PC-9 (cell line): ENCODE data around the gene PHF20. TPM values are rescaled to one million over a fixed set of nuclear protein-coding genes. Genes with fewer than 3 reads are reported as not detected.

Experiments
- BruUV-seq: library from RNA; stranded (reverse); fragments of 400-500 nt; replicated peaks from 2 replicates; lab custom pipeline; 2021; lab: Mats Ljungman, UMichigan
- CTCF ChIA-PET: fragments of 300-600 bp; sonication (Branson Sonifier 250); formaldehyde crosslinking; loops from one replicate; lab custom pipeline; 2022; ENCODE audit warnings: antibody characterized with exemption; lab: Charles Lee
- POLR2A ChIA-PET: fragments of 300-600 bp; sonication (Branson Sonifier 250); formaldehyde crosslinking; loops from one replicate; lab custom pipeline; 2022; ENCODE audit warnings: antibody characterized with exemption; ENCODE audit not compliant: unreplicated experiment; lab: Charles Lee
- DNase-seq, 2 experiments: peaks; one replicate each; pipeline versions ENCODE4 v3.0.0 to v3.0.0-alpha.2; 2015 to 2022; ENCODE audit warnings: mixed read lengths in 1 of 2
- H2AFZ ChIP-seq: fragments of 200-600 bp; sonication (generic); 2 replicates; pipeline ENCODE4 v1.8.1; 2017; ENCODE audit warnings: antibody characterized with exemption
- H3F3A ChIP-seq: fragments of 200-600 bp; sonication (generic); 2 replicates; pipeline ENCODE4 v1.8.1; 2017; ENCODE audit warnings: antibody characterized with exemption, mild to moderate bottlenecking, low read depth; ENCODE audit not compliant: insufficient read depth
- H3K27ac ChIP-seq: fragments of 200-600 bp; sonication (generic); 2 replicates; pipeline ENCODE4 v1.6.1; 2016; ENCODE audit warnings: mixed run types
- H3K27me3 ChIP-seq: fragments of 200-600 bp; sonication (generic); 2 replicates; pipeline ENCODE4 v1.6.1; 2016; ENCODE audit warnings: low read depth, mixed run types; ENCODE audit not compliant: insufficient read depth
- H3K36me3 ChIP-seq: fragments of 200-600 bp; sonication (generic); 2 replicates; pipeline ENCODE4 v1.6.1; 2016; ENCODE audit warnings: low read depth, mixed run types
- H3K4me1 ChIP-seq: fragments of 200-600 bp; sonication (generic); replicated peaks from 2 replicates; pipeline ENCODE4 v1.6.1; 2016; ENCODE audit warnings: mixed run types; ENCODE audit not compliant: insufficient read depth
- H3K4me2 ChIP-seq: fragments of 200-600 bp; sonication (generic); 2 replicates; pipeline ENCODE4 v1.6.1; 2017; ENCODE audit warnings: mixed run types
- H3K4me3 ChIP-seq: fragments of 200-600 bp; sonication (generic); 2 replicates; pipeline ENCODE4 v1.6.1; 2016; ENCODE audit warnings: mixed run types
- H3K79me2 ChIP-seq: fragments of 200-600 bp; sonication (generic); 2 replicates; pipeline ENCODE4 v1.6.1; 2017; ENCODE audit warnings: low read depth, mixed run types
- H3K9me2 ChIP-seq: fragments of 200-600 bp; sonication (generic); 2 replicates; pipeline ENCODE4 v1.8.1; 2017; ENCODE audit warnings: mild to moderate bottlenecking; ENCODE audit not compliant: insufficient read depth
- H3K9me3 ChIP-seq: fragments of 200-600 bp; sonication (generic); 2 replicates; pipeline ENCODE4 v1.8.1; 2016; ENCODE audit warnings: low read depth; ENCODE audit not compliant: insufficient read depth
- H4K20me1 ChIP-seq: fragments of 200-600 bp; sonication (generic); 2 replicates; pipeline ENCODE4 v1.8.1; 2017; ENCODE audit not compliant: insufficient read depth
- CTCF ChIP-seq: fragments of 200-600 bp; sonication (generic); conservative IDR thresholded peaks from 2 replicates; pipeline ENCODE4 v1.6.1; 2017; ENCODE audit warnings: mixed run types, antibody characterized with exemption, mild to moderate bottlenecking, moderate library complexity
- EZH2 ChIP-seq: fragments of 200-600 bp; sonication (generic); IDR thresholded peaks from 2 replicates; pipeline ENCODE4 v1.8.0; 2017; ENCODE audit warnings: antibody characterized with exemption, low read depth
- intact Hi-C: fragments of 100-400 bp; cut with micrococcal nuclease; formaldehyde crosslinking; loops from one replicate; pipeline ENCODE4 v1.10.0; 2022; ENCODE audit not compliant: unreplicated experiment
- total RNA-seq: library from RNA; stranded (reverse); gene quantifications from 2 replicates; pipeline ENCODE4 v1.2.3, GENCODE V29; 2021

The PHF20 gene
- total RNA-seq, 1 experiment from 2014 or later = 59.8 TPM

GRCh38 chr20:35952480-35953386, 180.9 kb downstream of the PHF20 start:
- peak overlapping the region; percentile 99 for H3K4me3 ChIP-seq
- H3K9me3 ChIP-seq = no peaks in the 10 kb centered on the region
- H3K27ac ChIP-seq = peak overlapping the region; percentile 98
- CTCF ChIA-PET = interaction anchor here (0.6 to 1.0 kb wide), 3 partner anchors 40 to 805 kb away, joined by 3 to 4 read pairs (median 3); partner anchors contain the start of genes NFS1 and ROMO1
- peaks cover 30% of the 10 kb centered on the region for H3K79me2 ChIP-seq
- H3K9me2 ChIP-seq = no peaks in the 10 kb centered on the region
- peak overlapping the region; percentile 93 for H3K4me2 ChIP-seq
- peak; percentile 16 to 58 for DNase-seq
- H3K27me3 ChIP-seq = no peaks in the 10 kb centered on the region
- intact Hi-C loops = loop anchor here (10.0 kb wide), 1 partner anchor 488 kb away; no protein-coding TSS in a partner anchor
- peaks cover 28% of the 10 kb centered on the region for H3K4me1 ChIP-seq
- TF ChIP-seq CTCF = no peak
- BruUV-seq = no TSS peak
- H4K20me1 ChIP-seq = peaks cover 10% of the 10 kb centered on the region; the same call in 1 of the 2 replicates
- peaks cover 45% of the 10 kb centered on the region for H3F3A ChIP-seq
- no peaks in the 10 kb centered on the region for H3K36me3 ChIP-seq
- POLR2A ChIA-PET = interaction anchor here (0.6 to 1.2 kb wide), 6 partner anchors 10 to 631 kb away, joined by 4 to 14 read pairs (median 6); partner anchors contain the start of gene RBM39
- H2AFZ ChIP-seq = peak overlapping the region; percentile 78

GRCh38 chr20:35953387-35954199, 181.8 kb downstream of the PHF20 start:
- ChIA-PET POLR2A (interaction anchor here (0.6 to 1.9 kb wide), 11 partner anchors 25 to 632 kb away, joined by 3 to 46 read pairs (median 5); partner anchors contain the start of gene RBM39), CTCF (interaction anchor here (0.5 to 2.4 kb wide), 12 partner anchors 19 to 806 kb away, joined by 3 to 15 read pairs (median 6); partner anchors contain the start of gene RBM39)
- no peaks in the 10 kb centered on the region for H3K36me3 ChIP-seq
- H3K4me1 ChIP-seq = peaks cover 28% of the 10 kb centered on the region
- peak overlapping the region; percentile 93 for H3K4me2 ChIP-seq
- TF ChIP-seq EZH2 (no peak), CTCF (no peak)
- H2AFZ ChIP-seq = peak overlapping the region; percentile 78
- H3K9me2 ChIP-seq = no peaks in the 10 kb centered on the region
- TSS peak; percentile 65 for BruUV-seq
- H3K27me3 ChIP-seq = no peaks in the 10 kb centered on the region
- H3K4me3 ChIP-seq = peak overlapping the region; percentile 99
- intact Hi-C loops = loop anchor here (1.0 to 10.0 kb wide), 4 partner anchors 39 to 489 kb away; partner anchors contain the start of gene RBM39
- DNase-seq = no peak
- H3F3A ChIP-seq = peaks cover 45% of the 10 kb centered on the region
- peaks cover 30% of the 10 kb centered on the region for H3K79me2 ChIP-seq
- peak overlapping the region; percentile 98 for H3K27ac ChIP-seq
- H3K9me3 ChIP-seq = no peaks in the 10 kb centered on the region
- peaks cover 10% of the 10 kb centered on the region; the same call in 1 of the 2 replicates for H4K20me1 ChIP-seq
